SHP77 treated with DMSO at 0.1 percent for 48 hours (cell line): ENCODE results near the gene HM13.
"Not testable (repeated sequence)": the region's sequence is repeated elsewhere in the genome, so short reads cannot be mapped to it uniquely, and the experiment has no call there.

Experiments used
- DNase-seq: peaks from one replicate; lab custom pipeline; 2025; lab: John Stamatoyannopoulos, UW

The HM13 gene

GRCh38 chr20:31514154-31515071 lies at the start of gene HM13:
Gene HM13, plus strand, starts transcription at chr20:31514442. Its CDS starts 110 bp downstream, at chr20:31514552.
- peak; percentile 82 for DNase-seq

- not testable (repeated sequence) for DNase-seq
Measured at GRCh38 chr20:31470946-31471345, 43.3 kb upstream of the HM13 start.

GRCh38 chr20:31472395-31473330 lies 41.6 kb upstream of the HM13 start:
- DNase-seq = no peak

- no peak for DNase-seq
Measured at GRCh38 chr20:31473331-31474096, 40.7 kb upstream of the HM13 start.

GRCh38 chr20:31474097-31474436 lies 40.2 kb upstream of the HM13 start:
- DNase-seq = no peak

- DNase-seq = no peak
Measured at GRCh38 chr20:31474758-31475427, 39.3 kb upstream of the HM13 start, which contains the start of the genes DEFB124 and REM1. Gene DEFB124, minus strand, starts transcription at chr20:31475127. Its CDS starts 2,114 bp downstream, at chr20:31473013. Gene REM1, plus strand, starts transcription at chr20:31475288. Its CDS starts 1,158 bp downstream, at chr20:31476446.

- no peak for DNase-seq
Measured at GRCh38 chr20:31475472-31476293, 38.6 kb upstream of the HM13 start.

GRCh38 chr20:31476294-31476585 lies 38.0 kb upstream of the HM13 start:
- no peak for DNase-seq

- DNase-seq = no peak
Measured at GRCh38 chr20:31476643-31477215, 37.5 kb upstream of the HM13 start.

- DNase-seq = no peak
Measured at GRCh38 chr20:31484001-31484400, 30.2 kb upstream of the HM13 start.

GRCh38 chr20:31485450-31486339 lies 28.5 kb upstream of the HM13 start:
- no peak for DNase-seq

GRCh38 chr20:31488115-31488514 lies 26.1 kb upstream of the HM13 start:
- no peak for DNase-seq

GRCh38 chr20:31489152-31489551 lies 25.1 kb upstream of the HM13 start:
- no peak for DNase-seq

GRCh38 chr20:31490752-31491151 lies 23.5 kb upstream of the HM13 start:
- no peak for DNase-seq

- no peak for DNase-seq
Measured at GRCh38 chr20:31494131-31494530, 20.1 kb upstream of the HM13 start.

GRCh38 chr20:31496761-31497295 lies 17.4 kb upstream of the HM13 start:
- DNase-seq = no peak

GRCh38 chr20:31497838-31498540 lies 16.3 kb upstream of the HM13 start:
- DNase-seq = no peak

GRCh38 chr20:31500527-31500926 lies 13.7 kb upstream of the HM13 start:
- no peak for DNase-seq
